ENCODE measurements around the gene PIP4K2A. TPM values are rescaled to one million over a fixed set of nuclear protein-coding genes. Genes with fewer than 3 reads are reported as not detected.
"Not testable (repeated sequence)": the region's sequence is repeated elsewhere in the genome, so short reads cannot be mapped to it uniquely, and the experiment has no call there.

Gene PIP4K2A
- total RNA-seq, 3 donors from 2014 or later: 15.1 to 36.6 (median 33.1) TPM

DNA sequence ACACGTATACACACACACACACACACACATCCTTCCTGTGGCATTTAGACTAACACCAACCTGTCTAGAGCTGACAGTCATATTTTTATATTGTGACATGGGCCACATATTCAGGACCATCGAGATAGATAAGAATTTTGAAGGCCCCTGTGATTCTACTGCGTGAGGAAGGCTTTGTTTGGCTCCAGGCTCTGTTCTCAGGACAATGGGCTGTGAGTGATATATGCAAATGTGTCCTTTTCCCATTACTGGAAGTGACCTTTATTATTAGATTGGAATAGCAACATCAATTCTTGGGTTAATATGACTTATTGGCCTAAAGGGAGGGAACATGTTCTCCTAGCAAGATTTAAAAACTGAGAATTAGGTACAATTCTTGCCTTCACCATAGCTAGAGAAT lies 213.0 kb downstream of the PIP4K2A start:
- no peak overlapping the region for H3K27ac ChIP-seq
- intact Hi-C loops (cut with DNase I; ENCODE audit: low total_unique reads): no loop called here
- TF ChIP-seq POLR2AphosphoS5 (IDR thresholded peaks at IDR 0.05) (no peak), POLR2A (IDR thresholded peaks at IDR 0.05) (no peak)
- TF ChIP-seq, protein P1, sequence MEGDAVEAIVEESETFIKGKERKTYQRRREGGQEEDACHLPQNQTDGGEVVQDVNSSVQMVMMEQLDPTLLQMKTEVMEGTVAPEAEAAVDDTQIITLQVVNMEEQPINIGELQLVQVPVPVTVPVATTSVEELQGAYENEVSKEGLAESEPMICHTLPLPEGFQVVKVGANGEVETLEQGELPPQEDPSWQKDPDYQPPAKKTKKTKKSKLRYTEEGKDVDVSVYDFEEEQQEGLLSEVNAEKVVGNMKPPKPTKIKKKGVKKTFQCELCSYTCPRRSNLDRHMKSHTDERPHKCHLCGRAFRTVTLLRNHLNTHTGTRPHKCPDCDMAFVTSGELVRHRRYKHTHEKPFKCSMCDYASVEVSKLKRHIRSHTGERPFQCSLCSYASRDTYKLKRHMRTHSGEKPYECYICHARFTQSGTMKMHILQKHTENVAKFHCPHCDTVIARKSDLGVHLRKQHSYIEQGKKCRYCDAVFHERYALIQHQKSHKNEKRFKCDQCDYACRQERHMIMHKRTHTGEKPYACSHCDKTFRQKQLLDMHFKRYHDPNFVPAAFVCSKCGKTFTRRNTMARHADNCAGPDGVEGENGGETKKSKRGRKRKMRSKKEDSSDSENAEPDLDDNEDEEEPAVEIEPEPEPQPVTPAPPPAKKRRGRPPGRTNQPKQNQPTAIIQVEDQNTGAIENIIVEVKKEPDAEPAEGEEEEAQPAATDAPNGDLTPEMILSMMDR (IDR thresholded peaks at IDR 0.05): no peak
- no peaks in the 10 kb centered on the region for H3K4me1 ChIP-seq
- DNase-seq (ENCODE audit: low spot score in 2 of 2): no peak
- H3K4me3 ChIP-seq: no peak overlapping the region
- H3K36me3 ChIP-seq: no peaks in the 10 kb centered on the region
- peaks cover 0 to 7% of the 10 kb centered on the region in 2 donors for H3K27me3 ChIP-seq
- no peaks in the 10 kb centered on the region for H3K9me3 ChIP-seq

DNA sequence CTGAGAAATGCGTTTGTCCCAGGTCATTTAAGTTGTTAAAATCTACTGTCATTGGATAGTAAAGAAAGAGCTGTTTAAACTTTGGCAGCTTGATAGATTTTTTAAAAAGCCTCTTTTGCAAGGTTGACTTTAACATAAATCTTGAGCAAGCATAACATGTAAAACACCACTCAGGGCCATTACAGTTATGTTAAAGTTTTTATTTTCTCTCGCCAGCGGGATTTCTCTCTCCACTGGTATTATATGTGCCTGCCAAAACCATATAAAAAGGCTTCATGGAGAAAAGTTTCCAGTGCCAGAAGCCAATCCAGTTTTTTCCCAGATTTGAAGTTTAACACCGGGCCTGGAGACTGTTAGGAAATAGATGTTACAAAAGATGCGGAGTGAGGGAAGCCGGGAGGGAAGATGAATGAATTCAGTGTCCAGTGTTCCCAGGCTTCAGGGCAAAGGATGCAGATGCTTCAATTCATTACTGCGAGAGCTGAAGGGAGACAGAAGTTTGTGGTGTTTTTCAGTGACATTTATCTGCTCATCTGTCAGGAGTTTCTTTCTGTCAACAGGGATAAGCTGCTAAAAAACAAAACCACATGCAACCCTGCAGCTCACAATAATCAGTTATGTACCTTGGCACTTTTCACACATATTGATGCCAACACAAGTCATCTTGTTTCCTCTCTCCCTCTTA lies 213.6 kb downstream of the PIP4K2A start:
- intact Hi-C loops (cut with DNase I; ENCODE audit: low total_unique reads): no loop called here
- Histone ChIP-seq H3K27ac (no peak overlapping the region), H3K27me3 (peaks cover 0 to 7% of the 10 kb centered on the region in 2 donors), H3K9me3 (no peaks in the 10 kb centered on the region), H3K4me3 (no peak overlapping the region), H3K4me1 (no peaks in the 10 kb centered on the region), H3K36me3 (no peaks in the 10 kb centered on the region)
- TF ChIP-seq POLR2AphosphoS5 (IDR thresholded peaks at IDR 0.05): no peak
- TF ChIP-seq, protein P1 (IDR thresholded peaks at IDR 0.05): no peak
- no peak for TF ChIP-seq POLR2A (IDR thresholded peaks at IDR 0.05)
- no peak for DNase-seq (ENCODE audit: low spot score in 2 of 2)

DNA sequence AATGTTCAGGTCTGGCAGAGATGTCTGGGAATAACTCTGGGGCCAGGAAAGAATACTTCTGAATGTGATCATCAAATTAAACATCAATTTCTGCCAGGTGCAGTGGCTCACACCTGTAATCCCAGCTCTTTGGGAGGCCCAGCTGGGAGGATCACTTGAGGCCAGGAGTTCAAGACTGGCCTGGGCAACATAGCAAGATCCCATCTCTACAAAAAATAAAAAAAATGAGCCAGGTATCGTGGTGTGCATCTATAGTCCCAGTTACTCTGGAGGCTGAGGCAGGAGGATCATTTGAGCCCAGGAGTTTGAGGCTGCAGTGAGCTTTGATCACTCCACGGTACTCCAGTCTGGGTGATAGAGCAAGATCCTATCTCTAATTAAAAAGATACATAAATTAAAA lies 214.4 kb downstream of the PIP4K2A start:
- H3K4me3 ChIP-seq; DNase-seq (ENCODE audit: low spot score in 2 of 2); intact Hi-C loops (cut with DNase I; ENCODE audit: low total_unique reads); H3K9me3 ChIP-seq; H3K4me1 ChIP-seq; H3K27me3 ChIP-seq; H3K36me3 ChIP-seq; H3K27ac ChIP-seq: not testable (repeated sequence)

GRCh38 chr10:22495396-22495795 lies 219.0 kb downstream of the PIP4K2A start:
- no peaks in the 10 kb centered on the region for H3K4me1 ChIP-seq
- DNase-seq (ENCODE audit: low spot score in 2 of 2): no peak
- TF ChIP-seq POLR2AphosphoS5 (IDR thresholded peaks at IDR 0.05) (no peak), POLR2A (IDR thresholded peaks at IDR 0.05) (no peak)
- TF ChIP-seq, protein P1 (IDR thresholded peaks at IDR 0.05): no peak
- H3K36me3 ChIP-seq: no peaks in the 10 kb centered on the region
- H3K4me3 ChIP-seq: no peak overlapping the region
- H3K9me3 ChIP-seq: no peaks in the 10 kb centered on the region
- peaks cover 0 to 7% of the 10 kb centered on the region in 2 donors for H3K27me3 ChIP-seq
- H3K27ac ChIP-seq: no peak overlapping the region
- intact Hi-C loops (cut with DNase I; ENCODE audit: low total_unique reads): no loop called here

DNA sequence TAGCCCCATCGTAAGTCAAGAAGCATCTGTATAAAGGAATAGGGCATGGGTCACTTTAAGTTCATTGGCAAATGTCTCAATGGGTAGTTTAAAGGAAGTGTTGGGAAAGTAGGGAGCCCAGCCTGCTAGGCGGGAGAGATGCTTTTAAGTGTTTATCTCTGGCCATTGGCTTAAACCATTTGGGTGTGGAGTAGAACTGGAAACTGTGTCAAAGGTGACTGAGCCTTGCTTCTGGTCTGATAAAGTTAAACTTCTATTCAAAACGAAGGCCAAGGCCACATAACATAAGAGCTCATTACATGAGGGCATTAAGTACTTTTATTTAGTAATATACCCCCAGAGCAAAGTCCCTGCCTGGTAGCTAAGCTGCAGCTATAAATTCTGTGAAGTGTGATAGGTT lies 220.4 kb downstream of the PIP4K2A start:
- no peaks in the 10 kb centered on the region for H3K4me1 ChIP-seq
- no peaks in the 10 kb centered on the region for H3K9me3 ChIP-seq
- H3K4me3 ChIP-seq: no peak overlapping the region
- intact Hi-C loops (cut with DNase I; ENCODE audit: low total_unique reads): no loop called here
- no peaks in the 10 kb centered on the region for H3K36me3 ChIP-seq
- H3K27ac ChIP-seq: no peak overlapping the region
- no peak for DNase-seq (ENCODE audit: low spot score in 2 of 2)
- TF ChIP-seq POLR2AphosphoS5 (IDR thresholded peaks at IDR 0.05): no peak
- TF ChIP-seq, protein P1 (IDR thresholded peaks at IDR 0.05): no peak
- no peak for TF ChIP-seq POLR2A (IDR thresholded peaks at IDR 0.05)
- peaks cover 0 to 7% of the 10 kb centered on the region in 2 donors for H3K27me3 ChIP-seq

All from breast epithelium (tissue), 4 donors.